Posterior vena cava (tissue), 2 donors: ENCODE measurements around the gene ANKRD29. TPM values are rescaled to one million over a fixed set of nuclear protein-coding genes. Genes with fewer than 3 reads are reported as not detected.
"Not testable (repeated sequence)": the region's sequence is repeated elsewhere in the genome, so short reads cannot be mapped to it uniquely, and the experiment has no call there.

Source experiments
- DNase-seq: peaks from one replicate; pipeline ENCODE4 v3.0.0-alpha.2; 2020; ENCODE audit warnings: low spot score
- intact Hi-C, 2 donors: fragments of 100-400 bp; cut with DNase I; formaldehyde crosslinking; loops; one replicate each; pipeline versions ENCODE4 v1.14.1 to v1.14.2; 2022 to 2023
- total RNA-seq, 2 donors: library from RNA; stranded (reverse); fragmentation: NEBNext Ultra II Directional; extraction: Animal tissue kit (Norgen Biotek cat#: 25700); gene quantifications; one replicate each; pipeline ENCODE4 v1.2.1, GENCODE V29; 2021
- donor health status: DM: yes; HTN: yes; CAD: no.
- donor health status: DM: yes; HTN: yes; CAD: no.

Gene ANKRD29
- total RNA-seq, 2 donors from 2014 or later = 16.7 to 24.2 TPM

DNA sequence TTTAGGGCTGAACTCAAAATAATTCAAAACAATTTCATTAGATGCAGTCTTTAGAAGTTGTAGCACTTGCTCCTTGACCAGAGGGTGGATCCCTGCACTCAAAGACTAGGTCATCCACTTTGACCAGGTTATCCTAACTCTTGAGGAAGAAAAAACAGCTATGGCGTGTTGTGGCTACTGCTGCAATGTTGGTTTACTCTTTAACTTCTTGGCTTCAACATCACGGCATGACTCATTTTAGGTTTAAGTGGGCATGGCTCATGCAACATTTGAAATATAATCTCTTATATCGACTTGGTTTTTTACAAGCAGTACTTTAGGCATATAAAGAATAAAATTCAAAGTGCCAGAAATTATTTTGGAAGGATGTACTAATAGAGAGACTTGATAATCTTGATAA, 35.4 kb downstream of the ANKRD29 start:
- DNase-seq = no peak
- intact Hi-C loops = loop anchor here in 1 of 2 donors (10.0 kb wide), 1 partner anchor 177 kb away; no protein-coding TSS in a partner anchor

DNA sequence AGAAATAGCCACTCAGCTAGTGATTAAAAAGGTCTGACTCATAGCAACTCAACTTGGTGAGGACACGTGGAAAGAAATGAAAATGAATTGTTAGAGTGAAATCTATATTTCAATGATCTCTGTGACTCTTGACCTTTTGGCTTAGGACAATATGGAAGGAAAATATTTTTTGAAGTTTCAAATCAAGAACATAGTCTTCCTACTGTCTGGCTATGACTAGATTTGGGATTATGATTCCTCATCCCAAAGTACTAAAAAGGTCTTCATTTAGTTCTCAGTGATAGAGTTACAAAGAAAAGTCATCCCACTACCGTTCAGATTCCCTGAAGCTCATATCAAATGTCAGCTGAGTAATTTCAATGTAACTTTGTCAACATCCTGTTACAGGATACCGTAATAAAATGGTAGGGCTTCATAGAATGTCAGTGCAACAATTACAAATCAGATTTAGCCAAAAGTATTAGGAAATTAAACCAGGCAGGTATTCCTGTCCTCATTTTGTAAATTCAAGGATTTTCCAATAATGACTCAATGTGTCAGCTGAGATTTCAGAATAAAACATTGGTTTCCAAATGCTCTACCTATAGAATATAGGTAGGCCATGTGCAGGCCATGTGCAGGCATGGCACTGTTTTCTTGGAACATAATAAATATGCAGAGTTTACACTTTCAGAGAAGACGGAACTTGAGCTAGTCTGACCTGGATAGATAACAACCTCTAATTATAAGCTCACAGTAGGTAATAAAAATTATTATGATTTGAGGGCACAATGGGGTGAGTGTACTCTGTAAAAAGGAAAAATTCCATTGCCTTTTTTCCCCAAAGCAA, 36.0 kb downstream of the ANKRD29 start:
- DNase-seq = no peak
- intact Hi-C loops = loop anchor here in 1 of 2 donors (10.0 kb wide), 1 partner anchor 178 kb away; no protein-coding TSS in a partner anchor

DNA sequence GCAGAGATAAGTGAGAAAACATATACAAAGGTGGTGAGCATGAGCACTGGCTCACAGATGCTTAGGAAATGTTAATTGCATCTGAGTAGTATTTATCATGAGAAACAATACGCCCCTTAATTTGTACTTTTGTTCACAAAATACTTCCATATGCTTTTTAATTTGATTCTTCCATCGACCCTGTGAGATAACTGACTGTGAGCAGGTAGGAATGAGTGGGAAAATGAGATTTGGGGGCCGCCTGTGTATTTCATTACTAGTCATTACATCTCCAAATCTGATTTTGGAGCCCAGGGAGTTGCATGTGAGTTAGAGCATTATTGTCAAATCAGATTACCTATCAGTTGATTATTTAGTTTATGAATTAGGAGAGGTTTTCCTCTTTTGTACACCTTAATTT, 39.7 kb downstream of the ANKRD29 start:
- no peak for DNase-seq
- intact Hi-C loops = loop anchor here (5.0 to 10.0 kb wide), 3 partner anchors 79 to 189 kb away; no protein-coding TSS in a partner anchor

DNA sequence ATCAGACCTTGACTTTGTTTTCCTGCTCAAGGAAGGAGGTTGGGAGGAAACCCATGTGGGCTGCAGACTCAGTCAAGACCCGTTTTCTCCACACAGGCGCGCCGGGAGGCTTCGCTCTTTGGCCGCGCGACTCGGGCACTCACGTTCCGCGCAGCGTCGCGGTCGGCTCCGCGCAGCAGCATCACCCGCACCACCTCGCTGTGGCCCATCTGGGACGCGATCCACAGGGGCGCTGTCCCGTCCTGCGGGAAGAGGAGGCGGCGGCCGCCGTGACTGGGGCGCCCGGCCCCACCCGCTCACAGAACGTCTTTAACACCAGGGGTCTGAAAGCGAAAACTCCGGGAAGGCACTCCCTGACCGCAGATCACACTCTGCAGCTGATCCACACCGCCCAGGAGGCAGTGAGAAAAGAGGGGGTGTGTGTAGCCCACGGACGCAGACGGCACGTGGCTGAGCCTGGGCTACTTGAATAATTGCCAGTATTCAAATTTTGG, 43.3 kb downstream of the ANKRD29 start:
- intact Hi-C loops = no loop called here
- no peak for DNase-seq

DNA sequence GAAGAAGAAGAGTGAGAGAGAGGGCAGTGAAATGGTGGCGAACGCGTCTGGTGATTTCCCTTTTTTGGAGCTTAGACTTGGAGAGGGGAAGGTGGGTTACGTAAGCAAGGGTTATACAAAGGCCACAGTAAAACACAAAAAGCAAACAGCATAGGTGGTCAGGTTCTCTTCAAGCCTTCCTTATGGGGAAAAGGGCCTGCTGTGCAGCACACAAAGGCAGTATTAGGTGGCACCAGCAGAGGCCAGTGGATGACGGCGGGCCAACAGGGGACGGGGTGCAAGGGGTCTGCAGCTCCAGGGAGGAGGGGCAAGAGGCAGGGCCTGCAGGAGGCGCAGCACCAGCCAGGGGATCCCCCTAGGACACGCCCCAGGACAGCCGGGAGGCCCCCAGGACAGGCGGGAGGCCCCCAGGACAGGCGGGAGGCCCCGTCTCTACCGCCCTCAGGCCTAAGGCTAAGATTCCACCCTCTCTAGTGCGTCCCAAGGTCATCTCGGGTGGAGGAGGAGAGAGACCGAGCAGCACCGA, 43.8 kb downstream of the ANKRD29 start:
- intact Hi-C loops = no loop called here
- peak; percentile 87 for DNase-seq

DNA sequence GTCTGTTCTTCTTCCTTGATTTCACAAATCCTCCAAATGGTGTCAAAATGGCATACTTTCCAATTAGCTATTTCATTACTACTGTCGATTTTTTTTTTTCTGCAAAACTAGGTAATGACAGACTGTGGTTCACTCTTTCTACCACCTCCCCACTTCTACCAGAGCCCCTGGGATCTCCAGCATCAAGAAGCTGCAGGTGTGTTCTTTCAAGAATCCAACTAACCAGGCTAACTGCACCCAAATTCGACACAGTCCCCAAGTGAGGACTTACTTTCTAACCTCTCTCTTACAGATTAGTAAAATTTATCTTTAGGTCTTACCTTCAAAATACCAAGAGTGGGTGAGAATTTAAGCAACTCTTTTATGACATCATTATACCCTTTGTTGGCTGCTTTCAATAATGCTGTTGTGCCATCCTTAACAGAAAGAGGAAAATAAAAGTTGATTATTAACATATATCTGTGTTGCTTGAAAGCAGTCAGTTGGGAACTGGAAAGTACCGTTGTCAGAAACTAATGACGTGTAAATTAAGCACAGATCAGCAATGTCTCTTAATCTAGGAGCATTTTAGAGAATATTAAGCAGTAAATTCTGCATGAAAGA, 45.2 kb downstream of the ANKRD29 start:
- intact Hi-C loops = no loop called here
- no peak for DNase-seq

DNA sequence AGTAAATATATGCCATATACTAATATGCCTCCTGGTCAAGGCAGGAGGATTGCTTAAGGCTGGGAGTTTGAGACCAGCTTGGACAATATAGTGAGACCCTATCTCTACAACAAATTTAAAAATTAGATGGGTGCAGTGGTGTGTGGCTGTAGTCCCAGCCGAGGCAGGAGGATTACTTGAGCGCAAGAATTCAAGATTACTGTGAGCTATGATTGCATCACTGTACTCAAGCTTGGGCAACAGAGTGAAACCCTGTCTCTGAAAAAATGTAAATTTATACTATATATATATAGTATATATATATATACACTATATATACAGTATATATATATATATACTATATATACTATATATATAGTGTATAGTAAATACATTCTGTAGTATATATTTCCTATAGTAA, 46.5 kb downstream of the ANKRD29 start:
- DNase-seq = no peak
- intact Hi-C loops = no loop called here

DNA sequence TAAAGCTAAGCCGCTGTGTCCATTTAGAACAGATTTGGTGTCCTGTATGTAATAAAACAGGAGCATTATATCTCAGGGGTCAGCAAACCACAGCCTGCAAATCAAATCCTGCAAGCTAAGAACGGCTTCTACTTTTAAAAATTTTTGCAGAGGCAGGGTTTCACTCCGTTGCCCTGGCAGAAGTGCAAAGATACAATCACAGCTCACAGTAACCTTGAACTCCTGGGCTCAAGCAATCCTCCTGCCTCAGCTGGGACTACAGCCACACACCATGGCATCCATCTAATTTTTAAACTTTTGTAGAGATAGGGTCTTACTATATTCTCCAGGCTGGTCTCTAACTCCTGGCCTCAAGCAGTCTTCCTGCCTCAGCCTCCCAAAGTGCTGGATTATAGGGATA, 47.8 kb downstream of the ANKRD29 start:
- intact Hi-C loops = no loop called here
- no peak for DNase-seq

DNA sequence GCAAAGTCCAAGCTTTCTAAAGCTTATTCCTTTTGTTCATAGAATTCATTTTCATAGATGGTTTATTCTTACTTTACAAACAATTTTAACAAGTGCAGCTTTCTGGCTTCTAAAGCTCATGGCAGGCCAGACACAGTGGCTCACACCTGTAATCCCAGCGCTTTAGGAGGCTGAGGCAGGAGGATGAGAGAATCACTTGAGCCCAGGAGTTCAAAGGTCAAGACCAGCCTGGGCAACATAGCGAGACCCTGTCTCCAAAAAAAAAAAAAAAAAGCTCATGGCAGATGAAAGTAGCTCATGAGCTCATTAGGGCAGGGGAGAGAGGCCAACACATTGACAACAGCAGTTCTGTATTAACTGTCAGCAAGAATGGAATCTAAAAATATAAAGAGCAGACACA, 48.3 kb downstream of the ANKRD29 start:
- no peak for DNase-seq
- intact Hi-C loops = no loop called here

DNA sequence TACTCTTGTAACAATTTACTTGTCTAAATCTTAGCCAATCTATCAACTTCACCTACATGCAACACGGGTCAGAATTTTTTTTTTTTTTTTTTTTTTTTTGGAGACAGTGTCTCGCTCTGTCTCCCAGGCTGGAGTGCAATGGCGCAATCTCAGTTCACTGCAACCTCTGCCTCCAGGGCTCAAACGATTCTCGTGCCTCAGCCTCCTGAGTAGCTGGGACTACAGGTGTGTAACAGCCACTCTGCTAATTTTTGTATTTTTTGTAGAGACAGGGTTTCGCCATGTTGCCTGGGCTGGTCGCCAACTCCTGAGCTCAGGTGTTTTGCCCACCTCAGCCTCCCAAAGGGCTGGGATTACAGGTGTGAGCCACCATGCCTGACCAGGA, 49.6 kb downstream of the ANKRD29 start:
- intact Hi-C loops, DNase-seq: not testable (repeated sequence)

DNA sequence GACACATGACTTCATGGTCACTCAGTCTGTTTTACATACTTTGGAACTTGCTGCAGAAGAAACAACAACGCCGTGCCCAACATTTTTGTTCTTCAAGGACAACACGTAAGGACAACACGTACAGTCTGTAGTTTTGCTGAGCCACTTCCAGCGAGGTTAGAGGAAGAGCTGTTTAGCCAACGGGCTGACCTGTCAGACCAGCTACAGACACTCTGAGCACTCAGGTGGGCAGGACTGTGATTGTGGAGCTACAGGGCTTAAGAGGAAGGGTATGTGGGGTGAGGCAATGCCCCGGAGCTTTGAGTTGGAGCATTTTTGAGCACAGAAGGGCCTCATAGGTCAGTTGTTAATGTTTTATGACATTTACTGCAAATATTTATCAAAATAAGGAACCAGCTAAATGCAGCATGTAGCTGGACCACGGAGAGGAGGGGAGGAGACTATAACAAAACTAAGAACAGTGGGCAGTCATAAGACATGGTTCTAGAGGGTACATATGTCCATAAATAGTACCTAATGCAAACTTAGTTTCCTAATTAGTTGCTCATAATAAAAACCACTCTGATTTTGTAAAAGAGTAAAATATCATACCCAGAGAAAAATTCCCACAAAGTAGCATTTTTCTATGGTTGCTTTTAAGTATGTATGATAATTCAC, 50.1 kb downstream of the ANKRD29 start:
- intact Hi-C loops = no loop called here
- no peak for DNase-seq

DNA sequence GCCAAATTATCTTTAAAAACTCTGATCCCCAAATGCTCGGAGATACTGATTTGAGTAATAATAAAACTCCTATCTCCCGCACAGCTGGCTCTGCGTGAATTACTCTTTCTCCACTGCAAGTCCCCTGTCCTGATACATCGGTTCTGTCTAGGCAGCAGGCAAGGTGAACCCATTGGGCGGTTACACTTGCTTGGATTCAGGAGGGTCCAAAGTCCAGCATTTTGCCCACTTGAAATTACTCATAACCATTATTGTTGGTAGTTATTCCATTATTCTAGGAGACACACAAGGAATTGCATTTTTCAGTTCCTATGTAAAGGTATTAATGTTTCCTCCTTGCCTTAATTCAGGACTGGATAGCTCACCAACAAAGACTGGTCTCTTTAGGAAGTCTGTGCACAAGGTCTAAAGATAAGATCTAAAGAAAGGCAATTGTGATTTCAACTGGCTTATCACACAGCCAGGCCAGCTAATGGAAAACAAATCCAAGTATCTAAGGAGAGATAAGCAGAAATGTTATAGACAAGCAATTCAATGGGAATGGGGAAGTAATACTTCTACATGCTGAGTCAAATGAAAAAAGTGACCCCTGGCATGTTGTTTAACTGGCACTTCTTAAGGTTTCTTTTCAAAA, 53.2 kb downstream of the ANKRD29 start:
- DNase-seq = no peak
- intact Hi-C loops = no loop called here

DNA sequence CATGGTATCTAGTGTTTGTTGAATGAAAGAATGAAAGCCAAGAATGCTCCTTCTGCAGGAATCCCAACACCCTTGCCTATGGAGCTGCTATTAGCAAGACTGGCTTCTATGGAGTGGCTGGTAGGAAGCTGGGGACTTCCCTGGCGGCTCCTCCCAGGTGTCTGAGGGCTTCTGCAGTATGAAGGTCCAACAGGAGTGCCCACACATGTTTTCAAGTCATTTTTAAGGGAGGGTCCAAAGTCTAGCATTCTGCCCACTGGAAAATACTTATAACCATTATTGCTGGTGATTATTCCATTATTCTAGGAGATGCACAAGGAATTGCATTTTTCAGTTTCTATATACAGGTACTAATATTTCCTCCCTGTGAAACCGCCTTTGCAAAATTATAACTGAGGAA, 54.5 kb downstream of the ANKRD29 start:
- DNase-seq = no peak
- intact Hi-C loops = no loop called here

DNA sequence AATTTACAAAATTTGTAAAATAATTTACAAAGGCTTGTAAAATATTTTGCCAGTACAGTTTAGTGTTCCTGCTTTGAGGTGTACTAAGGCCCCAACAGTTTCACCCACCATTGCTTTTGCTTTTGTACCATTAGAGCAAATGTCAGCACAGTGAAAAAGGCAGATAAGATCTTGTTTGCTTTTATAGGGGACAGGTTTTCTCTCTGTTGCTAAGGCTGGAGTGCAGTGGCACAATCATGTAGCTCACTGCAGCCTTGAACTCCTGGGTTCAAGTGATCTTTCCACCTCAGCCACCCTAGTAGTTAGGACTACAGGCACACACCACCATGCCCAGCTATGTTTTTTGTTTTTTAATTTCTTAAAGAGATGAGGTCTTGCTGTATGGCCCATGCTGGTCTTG, 56.8 kb downstream of the ANKRD29 start:
- intact Hi-C loops = no loop called here
- no peak for DNase-seq

DNA sequence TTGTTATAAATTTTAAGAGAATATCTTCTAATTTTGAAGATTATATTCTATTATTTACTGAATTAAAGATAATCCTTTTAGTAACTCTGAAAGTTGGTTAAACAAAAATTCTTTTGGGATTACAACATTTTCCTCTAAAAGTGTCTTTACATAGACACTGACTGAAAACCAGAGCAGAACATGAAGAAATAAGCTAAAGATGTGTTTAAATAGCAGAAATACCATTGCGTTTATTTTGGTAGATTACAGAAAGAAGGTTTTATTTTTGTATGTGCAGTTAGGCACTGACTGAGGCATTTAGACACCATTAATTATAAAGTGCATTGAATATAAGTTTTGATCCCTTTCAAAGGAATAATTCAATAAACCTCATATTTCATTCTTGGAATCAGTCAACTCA, 62.9 kb downstream of the ANKRD29 start:
- intact Hi-C loops = loop anchor here in 1 of 2 donors (5.0 kb wide), 1 partner anchor 1888 kb away; no protein-coding TSS in a partner anchor
- no peak for DNase-seq

DNA sequence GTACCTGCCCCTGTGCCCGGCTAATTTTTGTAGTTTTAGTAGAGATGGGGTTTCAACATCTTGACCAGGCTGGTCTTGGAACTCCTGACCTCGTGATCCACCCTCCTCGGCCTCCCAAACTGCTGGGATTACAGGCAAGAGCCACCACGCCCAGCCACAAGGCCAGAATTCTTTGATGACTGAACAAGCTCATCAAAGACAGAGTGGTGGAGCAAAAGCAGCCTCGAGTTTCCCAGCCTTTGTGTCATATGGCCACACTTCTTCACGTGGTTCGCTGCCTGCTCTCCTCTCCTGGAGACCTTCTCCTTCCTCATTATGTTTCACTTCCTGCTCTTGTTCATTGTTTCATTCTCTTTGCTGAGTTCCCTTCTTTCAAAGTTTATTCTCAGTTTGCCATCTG, 66.5 kb downstream of the ANKRD29 start:
- intact Hi-C loops = no loop called here
- peak; percentile 72 for DNase-seq

DNA sequence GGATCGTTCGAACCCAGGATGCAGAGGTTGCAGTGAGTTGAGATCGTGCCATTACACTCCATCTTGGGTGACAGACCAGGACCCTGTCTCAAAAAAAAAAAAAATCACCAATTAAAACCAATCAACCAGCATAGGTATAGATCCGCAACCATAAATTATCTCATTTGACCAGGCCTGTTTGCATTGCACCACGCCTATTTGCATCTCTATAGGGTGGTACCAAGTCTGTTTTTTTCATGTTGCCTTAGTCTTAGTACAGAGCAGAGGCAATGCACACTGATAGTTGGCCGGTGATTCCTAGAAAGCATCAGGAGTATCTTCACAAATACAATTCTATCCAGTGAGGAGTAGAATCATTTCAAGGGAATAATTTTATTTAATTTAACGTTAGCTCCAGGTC, 67.1 kb downstream of the ANKRD29 start:
- DNase-seq = no peak
- intact Hi-C loops = no loop called here

DNA sequence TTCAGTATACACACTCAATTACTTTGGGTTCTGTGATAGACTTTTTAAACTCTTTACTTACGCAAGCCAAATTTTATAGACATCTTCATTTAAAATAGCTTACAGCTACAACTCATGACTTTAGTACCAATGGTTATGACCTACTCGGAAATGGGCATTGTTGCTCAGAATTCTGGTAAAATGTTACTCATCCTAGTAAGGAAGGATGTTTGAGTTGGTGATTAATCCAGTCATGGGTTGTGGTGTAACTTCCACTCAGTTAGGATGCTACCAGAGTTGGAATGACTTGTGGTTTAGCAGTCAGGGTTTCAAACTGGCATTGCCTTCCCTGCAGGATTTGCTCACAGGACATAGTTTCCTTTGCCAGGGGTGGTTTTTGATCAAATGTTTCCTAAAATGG, 69.0 kb downstream of the ANKRD29 start:
- DNase-seq = no peak
- intact Hi-C loops = no loop called here

DNA sequence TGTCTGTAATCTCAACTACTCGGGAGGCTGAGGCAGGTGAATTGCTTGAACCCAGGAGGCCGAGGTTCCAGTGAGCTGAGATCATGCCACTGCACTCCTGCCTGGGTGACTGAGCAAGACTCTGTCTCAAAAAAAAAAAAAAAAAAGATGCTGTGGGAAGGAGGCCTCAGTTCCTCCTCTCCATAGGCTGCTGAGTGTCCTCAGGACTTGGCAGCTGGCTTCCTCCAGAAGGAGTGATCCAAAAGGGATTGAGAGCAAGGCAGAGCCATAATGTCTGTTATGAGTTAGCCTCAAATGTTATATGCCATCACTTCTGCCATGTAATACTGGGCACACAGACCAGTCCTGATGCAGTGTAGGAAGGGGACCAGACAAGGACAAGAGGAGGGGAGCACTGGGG, 69.8 kb downstream of the ANKRD29 start:
- intact Hi-C loops = no loop called here
- DNase-seq = no peak

DNA sequence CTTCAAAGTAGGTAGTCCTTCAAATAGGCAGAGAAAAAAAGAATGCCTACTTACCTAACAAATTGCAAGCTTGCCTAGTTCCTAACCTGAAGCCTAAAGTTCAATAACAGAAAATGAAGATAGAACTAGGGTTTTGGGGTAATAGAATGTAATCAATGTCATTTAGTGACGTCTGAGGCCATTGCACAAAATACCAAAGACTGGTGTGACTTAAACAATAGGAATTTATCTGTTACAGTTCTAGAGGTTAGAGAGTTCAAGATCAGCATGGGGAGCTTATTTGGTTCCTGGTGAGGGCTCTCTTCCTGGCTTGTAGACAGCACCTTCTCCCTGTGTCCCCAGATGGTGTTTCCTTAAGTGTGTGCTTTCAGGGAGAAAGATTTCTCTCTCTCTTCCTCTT, 71.7 kb downstream of the ANKRD29 start:
- intact Hi-C loops = no loop called here
- no peak for DNase-seq
